ENCODE measurements around the gene CDCA3.

Gene CDCA3

DNA sequence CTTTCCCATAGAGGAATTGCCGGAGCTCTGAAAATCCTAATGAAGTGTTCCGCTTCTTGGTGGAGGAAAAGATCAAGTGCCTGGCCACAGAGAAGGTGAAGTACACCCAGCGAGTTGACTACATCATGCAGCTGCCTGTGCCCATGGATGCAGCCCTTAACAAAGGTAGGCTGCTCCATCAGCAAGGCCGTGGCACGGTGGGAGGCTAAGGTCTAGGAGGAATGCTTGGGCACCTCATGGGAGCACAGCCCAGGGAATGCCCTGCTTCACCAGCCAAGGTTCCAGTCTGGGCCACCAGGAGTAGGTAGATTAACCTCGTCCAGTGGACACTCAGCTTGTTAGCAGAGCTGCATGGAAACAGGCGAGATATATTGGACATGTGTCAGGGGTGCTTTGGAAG is 9.9 kb upstream of the CDCA3 start:
- TF ChIP-seq GATA3 (IDR thresholded peaks at IDR 0.05; ENCODE audit: low read depth, low read length) (no peak), GATA2 (IDR thresholded peaks at IDR 0.05; ENCODE audit: low read depth, low read length) (no peak)

DNA sequence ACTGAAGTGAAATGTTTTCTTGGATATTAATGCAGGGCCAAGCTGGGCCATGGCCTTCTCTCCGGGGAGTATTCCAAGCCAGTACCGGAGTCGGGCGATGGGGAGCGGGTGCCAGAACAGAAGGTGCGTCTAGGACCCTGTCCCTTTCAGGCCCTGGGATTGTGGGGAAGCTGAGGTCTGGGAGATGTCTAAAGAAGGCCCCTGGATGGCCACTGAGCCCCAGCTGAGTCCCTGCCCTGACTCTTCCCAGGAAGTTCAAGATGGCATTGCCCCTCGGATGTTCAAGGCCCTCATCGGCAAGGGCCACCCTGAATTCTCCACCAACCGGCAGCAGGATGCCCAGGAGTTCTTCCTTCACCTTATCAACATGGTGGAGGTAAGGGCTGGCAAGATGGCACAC is 9.0 kb upstream of the CDCA3 start:
- no peak for TF ChIP-seq GATA2 (IDR thresholded peaks at IDR 0.05; ENCODE audit: low read depth, low read length)
- no peak for TF ChIP-seq GATA3 (IDR thresholded peaks at IDR 0.05; ENCODE audit: low read depth, low read length)

GRCh38 chr12:6858799-6859198 is 7.7 kb upstream of the CDCA3 start:
- TF ChIP-seq GATA3 (IDR thresholded peaks at IDR 0.05; ENCODE audit: low read depth, low read length) (no peak), GATA2 (IDR thresholded peaks at IDR 0.05; ENCODE audit: low read depth, low read length) (no peak)

DNA sequence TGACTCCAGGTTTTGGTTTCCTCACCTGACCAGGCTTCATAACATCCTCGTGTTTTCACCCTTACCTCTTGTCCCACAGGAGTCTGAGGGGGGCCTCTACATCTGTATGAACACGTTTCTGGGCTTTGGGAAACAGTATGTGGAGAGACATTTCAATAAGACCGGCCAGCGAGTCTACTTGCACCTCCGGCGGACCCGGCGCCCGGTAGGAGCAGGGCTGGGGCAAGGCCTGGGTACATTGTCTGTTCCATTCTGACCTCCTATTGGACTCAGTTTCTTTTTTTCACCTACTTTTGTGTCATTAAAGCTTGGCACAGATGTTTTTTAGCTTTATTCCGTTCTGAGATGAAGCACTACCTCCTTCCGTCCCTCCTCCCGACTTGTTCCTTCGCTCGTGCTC is 4.2 kb upstream of the CDCA3 start:
- no peak for TF ChIP-seq GATA2 (IDR thresholded peaks at IDR 0.05; ENCODE audit: low read depth, low read length)

- TF ChIP-seq GATA3 (IDR thresholded peaks at IDR 0.05; ENCODE audit: low read depth, low read length), result no peak
- no peak for TF ChIP-seq GATA2 (IDR thresholded peaks at IDR 0.05; ENCODE audit: low read depth, low read length)
Observed at GRCh38 chr12:6854036-6854435, 3.0 kb upstream of the CDCA3 start.

GRCh38 chr12:6853626-6854025 is 2.5 kb upstream of the CDCA3 start:
- TF ChIP-seq GATA2 (IDR thresholded peaks at IDR 0.05; ENCODE audit: low read depth, low read length) (no peak), GATA3 (IDR thresholded peaks at IDR 0.05; ENCODE audit: low read depth, low read length) (no peak)

- TF ChIP-seq GATA2 (IDR thresholded peaks at IDR 0.05; ENCODE audit: low read depth, low read length) (no peak; the same call in 1 of the 2 replicates), GATA3 (IDR thresholded peaks at IDR 0.05; ENCODE audit: low read depth, low read length) (no peak)
Observed at GRCh38 chr12:6852651-6853354, 1.7 kb upstream of the CDCA3 start.

DNA sequence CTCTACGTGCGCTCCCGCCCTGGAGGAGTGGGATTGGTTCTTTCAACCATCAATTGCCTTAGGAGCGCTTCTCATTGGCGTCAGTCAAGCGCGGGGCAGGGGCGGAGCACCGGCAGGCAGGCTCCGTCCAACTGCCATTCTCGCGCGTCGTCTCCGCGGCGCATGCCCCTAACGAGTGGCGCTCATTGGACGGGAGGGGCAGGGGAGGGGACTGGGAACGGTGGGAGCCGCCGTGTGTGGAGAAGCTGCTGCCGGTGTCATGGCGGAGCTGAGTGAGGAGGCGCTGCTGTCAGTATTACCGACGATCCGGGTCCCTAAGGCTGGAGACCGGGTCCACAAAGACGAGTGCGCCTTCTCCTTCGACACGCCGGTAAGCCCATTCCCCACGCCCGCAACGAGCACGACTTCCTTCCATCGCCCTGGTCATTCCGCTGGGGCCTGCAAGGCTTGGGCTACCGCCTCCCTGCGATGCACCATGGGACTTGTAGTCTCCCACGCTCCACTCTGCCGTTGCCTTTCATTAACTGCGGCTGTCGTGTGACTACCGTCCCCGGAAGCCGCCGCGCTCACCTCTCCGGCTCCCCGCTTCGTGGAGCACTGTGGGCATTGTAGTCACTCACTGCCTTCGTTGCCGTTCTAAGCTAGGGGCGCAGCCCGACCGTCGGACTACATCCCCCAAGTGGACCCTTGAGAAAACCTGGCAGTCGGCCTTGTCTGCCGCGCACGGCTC is 1.0 kb upstream of the CDCA3 start, which contains the start of gene USP5:
USP5 (plus strand) TSS at position 230 of the 730 bp plus-strand sequence; CDS start at position 260, 30 bp downstream.
- TF ChIP-seq GATA3 (IDR thresholded peaks at IDR 0.05; ENCODE audit: low read depth, low read length), result no peak
- no peak for TF ChIP-seq GATA2 (IDR thresholded peaks at IDR 0.05; ENCODE audit: low read depth, low read length)

DNA sequence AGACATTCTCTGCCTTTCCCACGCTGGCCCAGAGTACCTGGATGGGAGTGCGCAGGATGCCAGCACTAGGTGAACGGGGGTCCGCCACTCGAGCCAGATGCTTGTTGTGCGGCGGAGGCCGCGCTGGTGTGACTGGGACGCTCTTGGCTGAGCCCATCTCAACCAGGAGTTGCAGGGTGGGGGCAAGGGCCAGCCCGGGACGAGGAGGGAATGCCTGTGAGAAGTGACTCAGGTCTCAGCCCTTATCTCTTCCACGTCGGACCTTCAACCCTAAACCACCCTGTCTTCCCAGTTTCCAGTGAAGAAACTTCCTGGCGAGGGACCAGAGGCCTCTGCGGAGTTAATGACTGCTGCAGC is 312 bp downstream of the CDCA3 start:
- TF ChIP-seq GATA3 (IDR thresholded peaks at IDR 0.05; ENCODE audit: low read depth, low read length), result no peak
- TF ChIP-seq GATA2 (IDR thresholded peaks at IDR 0.05; ENCODE audit: low read depth, low read length), result no peak

GRCh38 chr12:6849976-6850560 is 1.0 kb downstream of the CDCA3 start:
- TF ChIP-seq GATA3 (IDR thresholded peaks at IDR 0.05; ENCODE audit: low read depth, low read length) (no peak), GATA2 (IDR thresholded peaks at IDR 0.05; ENCODE audit: low read depth, low read length) (no peak)

DNA sequence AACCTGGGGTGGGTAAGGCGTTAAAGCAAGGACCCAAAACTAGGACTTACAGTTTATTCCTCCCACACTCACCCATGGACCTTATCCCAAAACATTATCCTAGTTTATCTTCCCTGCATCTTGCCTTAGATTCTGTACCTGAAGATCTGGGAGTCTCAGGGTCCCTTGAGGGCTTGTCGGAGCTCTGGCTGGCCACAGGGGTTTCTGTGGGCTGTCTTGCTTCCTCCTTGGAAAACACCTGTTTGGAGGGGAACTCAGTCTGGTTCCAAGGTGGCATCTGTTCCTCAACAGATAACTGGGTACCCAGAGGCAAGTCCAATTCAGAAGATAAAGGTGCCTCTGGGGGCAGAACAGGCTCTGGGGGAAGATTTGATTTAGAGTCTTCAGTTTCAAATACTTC is 1.7 kb downstream of the CDCA3 start:
- no peak for TF ChIP-seq GATA2 (IDR thresholded peaks at IDR 0.05; ENCODE audit: low read depth, low read length)
- no peak for TF ChIP-seq GATA3 (IDR thresholded peaks at IDR 0.05; ENCODE audit: low read depth, low read length)

DNA sequence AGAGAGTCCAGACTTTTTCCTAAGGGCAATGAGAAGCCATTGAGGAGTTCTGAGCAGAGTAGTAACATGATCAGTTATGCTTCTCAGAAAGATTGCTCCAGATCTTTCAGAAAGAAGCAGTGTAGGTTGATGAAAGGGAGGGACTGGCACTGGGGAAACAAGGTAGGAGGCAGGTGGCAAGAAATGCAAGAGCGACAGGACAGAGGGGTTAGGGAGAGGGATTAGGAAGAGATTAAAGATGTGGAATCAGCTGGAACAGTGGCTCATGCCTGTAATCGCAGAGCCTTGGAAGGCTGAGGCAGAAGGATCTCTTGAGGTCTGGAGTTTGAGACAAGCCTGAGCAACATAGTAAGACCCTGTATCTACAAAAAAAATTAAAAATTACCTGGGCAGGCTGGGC is 3.4 kb downstream of the CDCA3 start:
- TF ChIP-seq GATA3 (IDR thresholded peaks at IDR 0.05; ENCODE audit: low read depth, low read length), result no peak
- no peak for TF ChIP-seq GATA2 (IDR thresholded peaks at IDR 0.05; ENCODE audit: low read depth, low read length)

DNA sequence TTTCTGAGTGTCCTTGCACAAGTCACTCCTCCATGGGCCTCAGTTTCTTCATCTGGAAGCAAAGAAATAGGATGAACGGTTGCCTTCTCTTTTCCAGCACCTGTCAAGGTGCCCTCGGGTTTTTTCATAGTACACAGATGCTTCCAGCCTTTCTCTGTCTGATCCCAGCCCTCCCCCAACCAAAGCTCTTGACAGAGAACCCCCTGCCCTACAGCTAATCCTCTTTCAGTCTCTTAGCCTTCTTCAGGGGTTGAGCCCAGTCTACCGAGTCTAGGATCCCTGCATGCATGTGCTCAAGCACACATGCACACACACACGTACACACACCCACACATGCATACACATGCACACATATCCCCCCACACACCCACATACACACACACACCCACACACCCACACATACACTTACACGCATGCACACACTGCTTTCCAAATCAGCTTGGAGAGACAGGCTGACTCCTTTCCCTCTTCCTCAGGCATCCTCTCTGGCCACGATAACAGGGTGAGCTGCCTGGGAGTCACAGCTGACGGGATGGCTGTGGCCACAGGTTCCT is 4.7 kb downstream of the CDCA3 start:
- TF ChIP-seq GATA2 (IDR thresholded peaks at IDR 0.05; ENCODE audit: low read depth, low read length), result no peak
- TF ChIP-seq GATA3 (IDR thresholded peaks at IDR 0.05; ENCODE audit: low read depth, low read length), result no peak

DNA sequence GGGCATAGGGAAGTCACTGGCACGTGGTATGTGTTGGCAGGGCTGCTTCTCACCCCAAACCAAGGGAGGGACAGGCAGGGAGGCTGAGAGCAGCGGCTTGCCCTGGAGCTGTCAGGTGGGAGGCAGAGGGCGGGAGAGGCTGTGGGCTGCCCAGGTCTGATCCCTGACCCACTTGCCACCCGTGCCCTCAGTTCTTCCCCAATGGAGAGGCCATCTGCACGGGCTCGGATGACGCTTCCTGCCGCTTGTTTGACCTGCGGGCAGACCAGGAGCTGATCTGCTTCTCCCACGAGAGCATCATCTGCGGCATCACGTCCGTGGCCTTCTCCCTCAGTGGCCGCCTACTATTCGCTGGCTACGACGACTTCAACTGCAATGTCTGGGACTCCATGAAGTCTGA is 5.7 kb downstream of the CDCA3 start:
- no peak for TF ChIP-seq GATA3 (IDR thresholded peaks at IDR 0.05; ENCODE audit: low read depth, low read length)
- TF ChIP-seq GATA2 (IDR thresholded peaks at IDR 0.05; ENCODE audit: low read depth, low read length), result no peak

All from SH-SY5Y (cell line).